ENCODE results near the gene BMP4. TPM values are rescaled to one million over a fixed set of nuclear protein-coding genes. Genes with fewer than 3 reads are reported as not detected.

Gene BMP4
- total and polyA plus RNA-seq, 2 of the 13 experiments (the other 11 are each of a cell fraction or from before 2014, with no cell fraction given) = 56.4 to 169 TPM

DNA sequence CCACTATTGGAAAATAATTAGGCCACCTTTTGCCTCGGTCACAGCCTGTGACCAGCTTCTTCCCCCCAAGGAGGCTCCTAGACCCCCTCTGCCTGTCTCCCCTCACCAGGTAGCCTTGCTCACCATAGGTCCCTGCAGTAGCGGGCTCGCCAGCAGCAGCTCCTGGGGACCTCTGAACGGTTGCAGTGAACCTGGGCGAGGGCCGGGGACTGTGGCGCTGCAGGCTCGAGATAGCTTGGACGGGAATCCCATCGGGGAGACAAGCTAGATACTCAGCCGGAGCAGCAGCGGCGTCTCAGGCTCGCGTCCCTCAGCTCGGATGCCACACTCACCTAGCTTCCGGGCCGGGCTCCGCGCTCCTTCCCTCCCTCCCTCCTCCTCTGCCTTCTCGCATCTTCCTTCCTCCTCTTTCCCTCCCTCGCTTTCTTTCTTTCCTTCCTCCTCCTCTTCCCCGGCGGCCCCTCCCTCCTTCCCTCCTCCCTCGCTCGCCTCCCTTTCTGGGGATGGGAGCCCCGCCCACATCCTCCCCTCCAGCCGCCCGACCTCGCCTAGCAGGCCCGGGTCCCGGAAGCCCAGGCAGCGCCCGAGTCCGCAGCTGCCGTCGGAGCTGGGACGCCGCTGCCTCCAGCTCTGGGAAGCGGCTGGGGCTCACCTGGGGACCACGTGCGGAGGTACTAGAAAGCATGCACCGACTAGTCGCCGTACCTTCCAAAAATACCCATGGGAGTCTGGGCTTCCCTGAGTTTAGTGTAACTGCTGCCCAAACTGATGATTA is at the start of gene BMP4 (continued):
- TF ChIP-seq ZBTB21 (CRISPR knock-in tag; IDR thresholded peaks at IDR 0.05) = no peak
- TF ChIP-seq ZNF552 (CRISPR knock-in tag; IDR thresholded peaks at IDR 0.05; ENCODE audit: borderline replicate concordance) = no peak
- peak; percentile 25; the same call in 1 of the 2 replicates for TF ChIP-seq ZFP36L1 (CRISPR knock-in tag; IDR thresholded peaks at IDR 0.05)
- TF ChIP-seq ZNF512B (CRISPR knock-in tag; IDR thresholded peaks at IDR 0.05; ENCODE audit: borderline replicate concordance) = no peak
- TF ChIP-seq ZNF382 (CRISPR knock-in tag; IDR thresholded peaks at IDR 0.05; ENCODE audit: borderline replicate concordance) = no peak
- peak; percentile 73; the same call in 1 of the 2 replicates for TF ChIP-seq ZFP1 (CRISPR knock-in tag; IDR thresholded peaks at IDR 0.05)
- peak; percentile 90 for TF ChIP-seq ZNF800 (CRISPR knock-in tag; IDR thresholded peaks at IDR 0.05)
- peak; percentile 71; the same call in 1 of the 2 replicates for TF ChIP-seq ZSCAN29 (CRISPR knock-in tag; conservative IDR thresholded peaks at IDR 0.05)
- TF ChIP-seq RFX5 (IDR thresholded peaks at IDR 0.05; ENCODE audit: low read depth, low read length) = no peak
- no peak for TF ChIP-seq HOXA7 (CRISPR knock-in tag; IDR thresholded peaks at IDR 0.05)
- peak; percentile 50; the same call in 1 of the 2 replicates for TF ChIP-seq ZNF629 (CRISPR knock-in tag; conservative IDR thresholded peaks at IDR 0.05)
- peak; percentile 82 for TF ChIP-seq CCDC6 (CRISPR knock-in tag; IDR thresholded peaks at IDR 0.05)
- TF ChIP-seq, protein P1, sequence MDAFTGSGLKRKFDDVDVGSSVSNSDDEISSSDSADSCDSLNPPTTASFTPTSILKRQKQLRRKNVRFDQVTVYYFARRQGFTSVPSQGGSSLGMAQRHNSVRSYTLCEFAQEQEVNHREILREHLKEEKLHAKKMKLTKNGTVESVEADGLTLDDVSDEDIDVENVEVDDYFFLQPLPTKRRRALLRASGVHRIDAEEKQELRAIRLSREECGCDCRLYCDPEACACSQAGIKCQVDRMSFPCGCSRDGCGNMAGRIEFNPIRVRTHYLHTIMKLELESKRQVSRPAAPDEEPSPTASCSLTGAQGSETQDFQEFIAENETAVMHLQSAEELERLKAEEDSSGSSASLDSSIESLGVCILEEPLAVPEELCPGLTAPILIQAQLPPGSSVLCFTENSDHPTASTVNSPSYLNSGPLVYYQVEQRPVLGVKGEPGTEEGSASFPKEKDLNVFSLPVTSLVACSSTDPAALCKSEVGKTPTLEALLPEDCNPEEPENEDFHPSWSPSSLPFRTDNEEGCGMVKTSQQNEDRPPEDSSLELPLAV (CRISPR knock-in tag; conservative IDR thresholded peaks at IDR 0.05; ENCODE audit: low read depth) = peak; percentile 47; the same call in 1 of the 2 replicates
- TF ChIP-seq ZSCAN9 (CRISPR knock-in tag; IDR thresholded peaks at IDR 0.05; ENCODE audit: borderline replicate concordance) = peak; percentile 85; the same call in 1 of the 2 replicates
- TF ChIP-seq RBM39 (IDR thresholded peaks at IDR 0.05; ENCODE audit: low read depth, low read length, poor library complexity, severe bottlenecking) = peak; percentile 71
- TF ChIP-seq TOPORS (CRISPR knock-in tag; IDR thresholded peaks at IDR 0.05) = peak; percentile 63; the same call in 1 of the 2 replicates
- peak; percentile 94; the same call in 1 of the 2 replicates for TF ChIP-seq THYN1 (CRISPR knock-in tag; IDR thresholded peaks at IDR 0.05; ENCODE audit: borderline replicate concordance, low read depth)
- no peak for TF ChIP-seq ZBTB3 (CRISPR knock-in tag; IDR thresholded peaks at IDR 0.05; ENCODE audit: borderline replicate concordance, low read depth)
- peak; percentile 76; the same call in 1 of the 2 replicates for TF ChIP-seq ZNF761 (CRISPR knock-in tag; conservative IDR thresholded peaks at IDR 0.05)
- TF ChIP-seq ZKSCAN5 (CRISPR knock-in tag; IDR thresholded peaks at IDR 0.05) = peak; percentile 90
- peak; percentile 81 for TF ChIP-seq YEATS4 (CRISPR knock-in tag; IDR thresholded peaks at IDR 0.05; ENCODE audit: borderline replicate concordance)
- TF ChIP-seq ZNF564 (CRISPR knock-in tag; IDR thresholded peaks at IDR 0.05) = peak; percentile 89; the same call in 1 of the 2 replicates
- TF ChIP-seq CBX2 (IDR thresholded peaks at IDR 0.05; ENCODE audit: low read depth, low read length) = no peak
- TF ChIP-seq CBX2 (CRISPR knock-in tag; IDR thresholded peaks at IDR 0.05; ENCODE audit: low read depth) = no peak

Measured in HepG2 (cell line).